ENCODE data around the gene ELFN1. TPM values are rescaled to one million over a fixed set of nuclear protein-coding genes. Genes with fewer than 3 reads are reported as not detected.

ELFN1 gene
- 11.3 TPM for total RNA-seq

GRCh38 chr7:1669954-1670893 lies at the start of gene ELFN1:
Gene ELFN1, plus strand, starts transcription at chr7:1670277. Its CDS starts 74,320 bp downstream, at chr7:1744597.

Other genes starting within 250 kb of the ELFN1 start
- gene MICALL2, start 210.8 kb upstream of the ELFN1 start, total RNA-seq: 8.1 TPM
- gene INTS1, start 165.9 kb upstream of the ELFN1 start, total RNA-seq: 38.1 TPM
- 9.5 TPM for gene MAFK, start 139.6 kb upstream of the ELFN1 start, total RNA-seq
- gene TMEM184A, start 114.1 kb upstream of the ELFN1 start, total RNA-seq: under 0.01 TPM
- gene PSMG3, start 100.2 kb upstream of the ELFN1 start, total RNA-seq: 25.1 TPM

All from diencephalon (tissue), 1 donor.